Peyer's patch (tissue), 4 donors: ENCODE results near the gene ZBTB7B. TPM values are rescaled to one million over a fixed set of nuclear protein-coding genes. Genes with fewer than 3 reads are reported as not detected.

Experiments used
- DNase-seq, 3 donors: peaks; one replicate each; pipeline ENCODE4 v3.0.0-alpha.2; 2017 to 2019
- H3K27ac ChIP-seq, 4 donors: fragments of 200-600 bp; sonication (generic); one replicate each; pipeline ENCODE4 v1.5.1; 2016 to 2019
- H3K27me3 ChIP-seq, 2 donors: fragments of 200-600 bp; sonication (generic); one replicate each; pipeline ENCODE4 v1.5.1; 2019
- H3K36me3 ChIP-seq, 3 donors: fragments of 200-600 bp; sonication (generic); one replicate each; pipeline ENCODE4 v1.5.1; 2016 to 2019
- H3K4me1 ChIP-seq, 4 donors: fragments of 200-600 bp; sonication (generic); one replicate each; pipeline ENCODE4 v1.5.1; 2016 to 2019
- H3K4me3 ChIP-seq, 4 donors: fragments of 200-600 bp; sonication (generic); 1 replicate in 3 of 4; 2 replicates in 1 of 4; pipeline ENCODE4 v1.5.1; 2016 to 2019; ENCODE audit warnings: mild to moderate bottlenecking in 1 of 4
- H3K9me3 ChIP-seq, 4 donors: fragments of 200-600 bp; sonication (generic); one replicate each; pipeline ENCODE4 v1.5.1; 2016 to 2019; ENCODE audit warnings: mild to moderate bottlenecking in 1 of 4
- CTCF ChIP-seq, 6 experiments: fragments of 450-650 bp in 4 of 6; fragments of 200-600 bp in 2 of 6; sonication (generic) in 1 of 6; IDR thresholded peaks; one replicate each; pipeline ENCODE4 v1.5.1; 2017 to 2019; ENCODE audit warnings: antibody characterized with exemption in 6 of 6, mild to moderate bottlenecking in 3 of 6, moderate library complexity in 1 of 6
- POLR2A ChIP-seq, 2 donors: fragments of 450-650 bp; IDR thresholded peaks; one replicate each; pipeline ENCODE4 v1.5.1; 2017; ENCODE audit warnings: antibody characterized with exemption in 2 of 2, mild to moderate bottlenecking in 2 of 2, moderate library complexity in 2 of 2
- total RNA-seq, 4 donors: library from RNA; depleted of rRNA; stranded (reverse); fragments of >200 nt; gene quantifications; one replicate each; pipeline ENCODE4 v1.1.0, GENCODE V29; 2016

The ZBTB7B gene
- total RNA-seq, 4 donors from 2014 or later, result 35.5 to 412 (median 346) TPM

GRCh38 chr1:155044365-155044764 is 41.8 kb downstream of the ZBTB7B start:
- no peaks in the 10 kb centered on the region for H3K36me3 ChIP-seq
- H3K27me3 ChIP-seq, result no peaks in the 10 kb centered on the region
- TF ChIP-seq POLR2A (IDR thresholded peaks at IDR 0.05) (no peak), CTCF (IDR thresholded peaks at IDR 0.05) (no peak)
- H3K4me3 ChIP-seq, result no peak overlapping the region
- no peaks in the 10 kb centered on the region for H3K9me3 ChIP-seq
- DNase-seq, result no peak
- H3K27ac ChIP-seq, result peak overlapping the region in 3 of 4 donors; percentile 74 to 93 (median 78)
- H3K4me1 ChIP-seq, result peaks cover 3 to 22% (median 10%) of the 10 kb centered on the region in 4 donors

- Histone ChIP-seq H3K27me3 (no peaks in the 10 kb centered on the region), H3K27ac (peak overlapping the region in 3 of 4 donors; percentile 74 to 93 (median 78)), H3K36me3 (no peaks in the 10 kb centered on the region), H3K4me3 (no peak overlapping the region), H3K9me3 (no peaks in the 10 kb centered on the region), H3K4me1 (peaks cover 3 to 28% (median 14%) of the 10 kb centered on the region in 4 donors)
- TF ChIP-seq CTCF (IDR thresholded peaks at IDR 0.05) (peak; percentile 36 to 91 (median 72)), POLR2A (IDR thresholded peaks at IDR 0.05) (no peak)
- peak; percentile 59 to 91 (median 81) for DNase-seq
These were observed 42.4 kb downstream of the ZBTB7B start for GRCh38 chr1:155044812-155045657.

GRCh38 chr1:155048449-155049334 is 46.1 kb downstream of the ZBTB7B start:
- Histone ChIP-seq H3K27ac (no peak overlapping the region), H3K36me3 (peaks cover 0 to 1% (median 0%) of the 10 kb centered on the region in 3 donors), H3K4me3 (no peak overlapping the region), H3K4me1 (peaks cover 9 to 42% (median 15%) of the 10 kb centered on the region in 4 donors), H3K9me3 (no peaks in the 10 kb centered on the region), H3K27me3 (no peaks in the 10 kb centered on the region)
- no peak for DNase-seq
- TF ChIP-seq POLR2A (IDR thresholded peaks at IDR 0.05), result no peak
- no peak for TF ChIP-seq CTCF (IDR thresholded peaks at IDR 0.05)

GRCh38 chr1:155049651-155050559 is 47.3 kb downstream of the ZBTB7B start:
- Histone ChIP-seq H3K4me3 (peak overlapping the region; percentile 48 to 85 (median 74)), H3K4me1 (peaks cover 0 to 33% (median 12%) of the 10 kb centered on the region in 4 donors), H3K36me3 (peaks cover 0 to 13% (median 0%) of the 10 kb centered on the region in 3 donors), H3K9me3 (no peaks in the 10 kb centered on the region), H3K27me3 (no peaks in the 10 kb centered on the region), H3K27ac (peak overlapping the region; percentile 77 to 95 (median 92))
- DNase-seq, result no peak
- TF ChIP-seq POLR2A (IDR thresholded peaks at IDR 0.05) (no peak), CTCF (IDR thresholded peaks at IDR 0.05) (no peak)
